Endothelial cell of umbilical vein (primary cell): ENCODE measurements around the gene PITPNM3. TPM values are rescaled to one million over a fixed set of nuclear protein-coding genes. Genes with fewer than 3 reads are reported as not detected.

Experiments
- BruUV-seq: library from RNA; stranded (reverse); fragments of 400-500 nt; replicated peaks from 2 replicates; lab custom pipeline; 2021; lab: Mats Ljungman, UMichigan
- CTCF ChIA-PET: fragments of 300-600, 350-600 bp; sonication (Branson Sonifier 250); formaldehyde crosslinking; loops from one replicate; lab custom pipeline; 2021; ENCODE audit warnings: antibody characterized with exemption, inconsistent platforms; lab: Charles Lee
- POLR2A ChIA-PET: fragments of 300-600, 350-600 bp; sonication (Branson Sonifier 250); formaldehyde crosslinking; loops from one replicate; lab custom pipeline; 2021; ENCODE audit warnings: antibody characterized with exemption, inconsistent platforms; lab: Charles Lee
- DNase-seq: peaks from one replicate; pipeline ENCODE4 v3.0.0-alpha.2; 2011; ENCODE audit warnings: low read depth, low spot score
- FAIRE-seq: peaks from 2 replicates; lab custom pipeline; 2011; peaks lifted over from hg19 to GRCh38; lab: Jason Lieb, UNC
- H2AFZ ChIP-seq: 2 replicates; pipeline ENCODE4 v1.6.0; 2012; ENCODE audit warnings: low read depth, low read length, control low read depth, inconsistent platforms
- H3K27ac ChIP-seq: 2 replicates; pipeline ENCODE4 v1.5.1; 2011; ENCODE audit warnings: low read depth, mild to moderate bottlenecking, control low read depth, low read length, moderate library complexity; ENCODE audit not compliant: insufficient read depth
- H3K27me3 ChIP-seq, 2 experiments: 2 replicates each; pipeline versions ENCODE4 v1.6.0 to v1.6.1; 2011; ENCODE audit warnings: low read length in 2 of 2, mixed read lengths in 1 of 2; ENCODE audit not compliant: control insufficient read depth in 2 of 2, insufficient read depth in 2 of 2
- H3K36me3 ChIP-seq, 2 experiments: 2 replicates in 1 of 2; 3 replicates in 1 of 2; pipeline ENCODE4 v1.5.1; 2011; ENCODE audit warnings: low read length in 2 of 2, mild to moderate bottlenecking in 1 of 2, moderate library complexity in 1 of 2; ENCODE audit not compliant: control insufficient read depth in 2 of 2, insufficient read depth in 2 of 2; ENCODE audit errors: extremely low read depth in 1 of 2
- H3K4me1 ChIP-seq: 3 replicates; pipeline ENCODE4 v1.5.1; 2011; ENCODE audit warnings: mild to moderate bottlenecking, low read length; ENCODE audit not compliant: control insufficient read depth, insufficient read depth; ENCODE audit errors: extremely low read depth
- H3K4me2 ChIP-seq: 2 replicates; pipeline ENCODE4 v1.6.1; 2011; ENCODE audit warnings: low read length, control low read depth, mixed read lengths; ENCODE audit not compliant: insufficient read depth
- H3K4me3 ChIP-seq, 3 experiments: fragments of 200-600 bp in 1 of 3; sonication (generic), shearing (Covaris generic) in 1 of 3; replicated peaks in 1 of 3; 2 replicates each; pipeline ENCODE4 v1.5.1; 2011 to 2016; ENCODE audit warnings: control low read depth in 3 of 3, low read length in 3 of 3, mild to moderate bottlenecking in 2 of 3, inconsistent platforms in 1 of 3, low read depth in 1 of 3, moderate library complexity in 1 of 3; ENCODE audit not compliant: insufficient read depth in 1 of 3
- H3K79me2 ChIP-seq: 2 replicates; pipeline ENCODE4 v1.6.0; 2012; ENCODE audit warnings: low read length, inconsistent platforms; ENCODE audit not compliant: control insufficient read depth, insufficient read depth
- H3K9ac ChIP-seq: replicated peaks from 2 replicates; pipeline ENCODE3; 2011; ENCODE audit warnings: low read length, control low read depth; ENCODE audit not compliant: insufficient read depth; ENCODE audit errors: extremely low read depth
- H3K9me1 ChIP-seq: replicated peaks from 3 replicates; pipeline ENCODE4 v1.6.0; 2011; ENCODE audit warnings: mild to moderate bottlenecking, low read length; ENCODE audit not compliant: control insufficient read depth, insufficient read depth; ENCODE audit errors: extremely low read depth
- H3K9me3 ChIP-seq: replicated peaks from 2 replicates; pipeline ENCODE4 v1.5.1; 2012; ENCODE audit warnings: low read length, inconsistent platforms; ENCODE audit not compliant: control insufficient read depth, insufficient read depth
- H4K20me1 ChIP-seq: replicated peaks from 2 replicates; pipeline ENCODE3; 2011; ENCODE audit warnings: mild to moderate bottlenecking, low read length; ENCODE audit not compliant: control insufficient read depth, insufficient read depth; ENCODE audit errors: extremely low read depth
- CTCF ChIP-seq, 2 donors: IDR thresholded peaks; 1 replicate in 1 of 2; 2 replicates in 1 of 2; pipeline ENCODE4 v1.5.1; 2011; ENCODE audit warnings: low read length in 2 of 2, mild to moderate bottlenecking in 2 of 2, moderate library complexity in 2 of 2, control low read depth in 1 of 2, inconsistent platforms in 1 of 2, low read depth in 1 of 2; ENCODE audit not compliant: insufficient read depth in 1 of 2; ENCODE audit errors: extremely low read depth in 1 of 2
- EZH2 ChIP-seq: IDR thresholded peaks from 2 replicates; pipeline ENCODE4 v1.6.1; 2012; ENCODE audit warnings: borderline replicate concordance, low read depth, mild to moderate bottlenecking, moderate library complexity, low read length, inconsistent platforms; ENCODE audit not compliant: severe bottlenecking
- FOS ChIP-seq: IDR thresholded peaks from 2 replicates; pipeline ENCODE4 v1.6.1; 2011; ENCODE audit warnings: mild to moderate bottlenecking, low read length, moderate library complexity, borderline replicate concordance; ENCODE audit not compliant: insufficient read depth
- GATA2 ChIP-seq: IDR thresholded peaks from 2 replicates; pipeline ENCODE4 v1.7.0; 2011; ENCODE audit warnings: low read depth, mild to moderate bottlenecking, moderate library complexity, mixed read lengths, low read length; ENCODE audit not compliant: insufficient read length, insufficient read depth
- JUN ChIP-seq: IDR thresholded peaks from 2 replicates; pipeline ENCODE4 v1.6.1; 2011; ENCODE audit warnings: borderline replicate concordance, low read depth; ENCODE audit not compliant: insufficient read length, insufficient read depth
- MYC ChIP-seq: IDR thresholded peaks from one replicate; pipeline ENCODE4 v1.6.1; 2011; ENCODE audit warnings: mild to moderate bottlenecking, low read depth, low read length
- POLR2A ChIP-seq: IDR thresholded peaks from 2 replicates; pipeline ENCODE4 v1.6.1; 2012; ENCODE audit warnings: low read depth, mild to moderate bottlenecking, control low read depth, low read length
- POLR2AphosphoS5 ChIP-seq: IDR thresholded peaks from 2 replicates; pipeline ENCODE4 v1.6.1; 2012; ENCODE audit warnings: low read depth, mild to moderate bottlenecking, control low read depth, low read length, moderate library complexity; ENCODE audit not compliant: insufficient read depth
- dilution Hi-C: fragments of 300-500 bp; cut with MboI; formaldehyde crosslinking; loops from one replicate; pipeline ENCODE4 v1.15.0; 2019; ENCODE audit warnings: low sequenced_read_pairs; ENCODE audit not compliant: extremely low pct_ligation_motif_present
- intact Hi-C: fragments of 100-400 bp; cut with micrococcal nuclease; formaldehyde crosslinking; loops from one replicate; pipeline ENCODE4 v1.10.0; 2022
- polyA plus RNA-seq, 4 experiments: library from polyadenylated mRNA; depleted of rRNA in 3 of 4; stranded (reverse) in 3 of 4; unstranded in 1 of 4; fragments of >200 nt; gene quantifications; 2 replicates each; pipeline versions ENCODE4 v1.2.1 to v1.2.3, GENCODE V29; 2011 to 2012; ENCODE audit warnings: missing spikeins in 1 of 4
- small RNA-seq: library from RNA; depleted of rRNA; stranded (forward); fragments of <200 nt; gene quantifications from one replicate; pipeline ENCODE3, GENCODE V24; 2012; ENCODE audit warnings: low replicate concordance, low read depth; ENCODE audit not compliant: insufficient read depth, insufficient read length
- total RNA-seq: library from RNA; stranded (reverse); gene quantifications from 2 replicates; pipeline ENCODE4 v1.2.3, GENCODE V29; 2021
- TF ChIP-seq, protein P1 (sequence below): IDR thresholded peaks from 2 replicates; pipeline ENCODE4 v1.6.1; 2011; ENCODE audit not compliant: insufficient read depth, insufficient read length

Gene PITPNM3
- total and polyA plus RNA-seq, 2 donors (not counting 3 experiments of a cell fraction or from before 2014, with no cell fraction given): 1.0 to 1.9 TPM

GRCh38 chr17:6402258-6402657 lies 154.1 kb downstream of the PITPNM3 start:
- TF ChIP-seq MYC (no peak), EZH2 (no peak), CTCF (IDR thresholded peaks at IDR 0.05; ENCODE audit: extremely low read depth in 1 of 2, insufficient read depth in 1 of 2, low read depth in 1 of 2, low read length in 2 of 2) (no peak), POLR2AphosphoS5 (no peak), POLR2A (no peak), FOS (no peak), JUN (no peak), GATA2 (no peak)
- TF ChIP-seq, protein P1, sequence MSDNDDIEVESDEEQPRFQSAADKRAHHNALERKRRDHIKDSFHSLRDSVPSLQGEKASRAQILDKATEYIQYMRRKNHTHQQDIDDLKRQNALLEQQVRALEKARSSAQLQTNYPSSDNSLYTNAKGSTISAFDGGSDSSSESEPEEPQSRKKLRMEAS: no peak
- no TSS peak for BruUV-seq
- Histone ChIP-seq H4K20me1 (no peaks in the 10 kb centered on the region), H3K27ac (no peak overlapping the region), H3K9me1 (no peaks in the 10 kb centered on the region), H3K27me3 (peaks cover 24 to 28% of the 10 kb centered on the region in 2 experiments), H3K4me2 (no peak overlapping the region), H3K9ac (no peak overlapping the region), H3K4me3 (no peak overlapping the region), H3K9me3 (no peaks in the 10 kb centered on the region), H3K36me3 (no peaks in the 10 kb centered on the region), H3K4me1 (no peaks in the 10 kb centered on the region), H2AFZ (no peak overlapping the region), H3K79me2 (no peaks in the 10 kb centered on the region)
- ChIA-PET CTCF (no interaction called here), POLR2A (no interaction called here)
- no peak for DNase-seq
- FAIRE-seq: no peak
- intact Hi-C loops (no loop called here), dilution Hi-C loops (no loop called here)

Small RNA genes within 50 kb of the gene (small RNA-seq; reads per million reads assigned to genes)
- gene RF00017 (not detected), gene RNA5SP435 (not detected)

Other genes starting within 250 kb of the PITPNM3 start
- not detected in 2 replicates for gene AIPL1, start 121.4 kb downstream of the PITPNM3 start, total RNA-seq
- not detected in 2 replicates for gene AIPL1, start 121.4 kb downstream of the PITPNM3 start, polyA plus RNA-seq
- 35.3 and 37.7 TPM in 2 replicates for gene PIMREG, start 112.1 kb downstream of the PITPNM3 start, total RNA-seq
- gene PIMREG, start 112.1 kb downstream of the PITPNM3 start, polyA plus RNA-seq: 26.3 and 28.3 TPM in 2 replicates
- 20.1 and 23.9 TPM in 2 replicates for gene KIAA0753, start 84.2 kb upstream of the PITPNM3 start, total RNA-seq
- gene KIAA0753, start 84.2 kb upstream of the PITPNM3 start, polyA plus RNA-seq: 3.7 and 5.3 TPM in 2 replicates
- 101 and 103 TPM in 2 replicates for gene TXNDC17, start 84.5 kb upstream of the PITPNM3 start, total RNA-seq
- gene TXNDC17, start 84.5 kb upstream of the PITPNM3 start, polyA plus RNA-seq: 220 and 297 TPM in 2 replicates
- gene MED31, start 95.0 kb upstream of the PITPNM3 start, total RNA-seq: 28.0 and 29.4 TPM in 2 replicates
- gene MED31, start 95.0 kb upstream of the PITPNM3 start, polyA plus RNA-seq: 13.7 and 15.5 TPM in 2 replicates
- 1.4 and 1.6 TPM in 2 replicates for gene C17orf100, start 95.2 kb upstream of the PITPNM3 start, total RNA-seq
- gene C17orf100, start 95.2 kb upstream of the PITPNM3 start, polyA plus RNA-seq: 0.99 and 1.6 TPM in 2 replicates
- not detected in 2 replicates for gene SLC13A5, start 156.8 kb upstream of the PITPNM3 start, total RNA-seq
- 0.03 TPM in 2 replicates for gene SLC13A5, start 156.8 kb upstream of the PITPNM3 start, polyA plus RNA-seq
- 15.0 and 21.5 TPM in 2 replicates for gene XAF1, start 199.5 kb upstream of the PITPNM3 start, total RNA-seq
- gene XAF1, start 199.5 kb upstream of the PITPNM3 start, polyA plus RNA-seq: 3.8 and 6.3 TPM in 2 replicates
- 0.20 and 0.99 TPM in 2 replicates for gene FBXO39, start 219.7 kb upstream of the PITPNM3 start, total RNA-seq
- 2.7 and 3.1 TPM in 2 replicates for gene FBXO39, start 219.7 kb upstream of the PITPNM3 start, polyA plus RNA-seq